ENCODE data around the gene ZNF644. TPM values are rescaled to one million over a fixed set of nuclear protein-coding genes. Genes with fewer than 3 reads are reported as not detected.

ZNF644 gene
- total RNA-seq, 1 donor from 2014 or later = 42.6 TPM

- DNase-seq (ENCODE audit: low spot score) = no peak
- intact Hi-C loops (cut with DNase I) = no loop called here
These were observed 4.5 kb upstream of the ZNF644 start for GRCh38 chr1:91026320-91026719.

- intact Hi-C loops (cut with DNase I) = loop anchor here (5.0 kb wide), 3 partner anchors 52 to 302 kb away; no protein-coding TSS in a partner anchor
These were observed 2.8 kb upstream of the ZNF644 start for GRCh38 chr1:91024481-91025119.

GRCh38 chr1:91022518-91022929 is 689 bp upstream of the ZNF644 start:
- no peak for DNase-seq (ENCODE audit: low spot score)
- intact Hi-C loops (cut with DNase I) = loop anchor here (5.0 kb wide), 3 partner anchors 50 to 300 kb away; no protein-coding TSS in a partner anchor

More at GRCh38 chr1:91024481-91025119, 2.8 kb upstream of the ZNF644 start:
- no peak for DNase-seq (ENCODE audit: low spot score)

GRCh38 chr1:91020967-91021685 is 709 bp downstream of the ZNF644 start:
- peak; percentile 85 for DNase-seq (ENCODE audit: low spot score)
- intact Hi-C loops (cut with DNase I) = loop anchor here (5.0 kb wide), 3 partner anchors 49 to 299 kb away; no protein-coding TSS in a partner anchor

- intact Hi-C loops (cut with DNase I) = loop anchor here (5.0 kb wide), 3 partner anchors 48 to 298 kb away; no protein-coding TSS in a partner anchor
- DNase-seq (ENCODE audit: low spot score) = no peak
These were observed 1.3 kb downstream of the ZNF644 start for GRCh38 chr1:91020486-91020885.

- DNase-seq (ENCODE audit: low spot score) = no peak
- intact Hi-C loops (cut with DNase I) = no loop called here
These were observed 3.8 kb downstream of the ZNF644 start for GRCh38 chr1:91018006-91018405.

- intact Hi-C loops (cut with DNase I) = no loop called here
- no peak for DNase-seq (ENCODE audit: low spot score)
These were observed 5.9 kb downstream of the ZNF644 start for GRCh38 chr1:91015794-91016550.

GRCh38 chr1:91015358-91015780 is 6.5 kb downstream of the ZNF644 start:
- no peak for DNase-seq (ENCODE audit: low spot score)
- intact Hi-C loops (cut with DNase I) = no loop called here

GRCh38 chr1:91014475-91014874 is 7.4 kb downstream of the ZNF644 start:
- intact Hi-C loops (cut with DNase I) = no loop called here
- DNase-seq (ENCODE audit: low spot score) = no peak

GRCh38 chr1:91013302-91013701 is 8.5 kb downstream of the ZNF644 start:
- intact Hi-C loops (cut with DNase I) = no loop called here
- DNase-seq (ENCODE audit: low spot score) = no peak

- intact Hi-C loops (cut with DNase I) = no loop called here
These were observed 9.6 kb downstream of the ZNF644 start for GRCh38 chr1:91012196-91012595.

GRCh38 chr1:91011726-91012125 is 10.1 kb downstream of the ZNF644 start:
- DNase-seq (ENCODE audit: low spot score) = no peak
- intact Hi-C loops (cut with DNase I) = no loop called here

More at GRCh38 chr1:91012196-91012595, 9.6 kb downstream of the ZNF644 start:
- DNase-seq (ENCODE audit: low spot score) = no peak

GRCh38 chr1:91007827-91008226 is 14.0 kb downstream of the ZNF644 start:
- no peak for DNase-seq (ENCODE audit: low spot score)
- intact Hi-C loops (cut with DNase I) = no loop called here

- intact Hi-C loops (cut with DNase I) = no loop called here
These were observed 14.7 kb downstream of the ZNF644 start for GRCh38 chr1:91007092-91007491.

GRCh38 chr1:91006113-91006908 is 15.5 kb downstream of the ZNF644 start:
- intact Hi-C loops (cut with DNase I) = no loop called here
- no peak for DNase-seq (ENCODE audit: low spot score)

More at GRCh38 chr1:91007092-91007491, 14.7 kb downstream of the ZNF644 start:
- DNase-seq (ENCODE audit: low spot score) = no peak

GRCh38 chr1:91005285-91005684 is 16.6 kb downstream of the ZNF644 start:
- intact Hi-C loops (cut with DNase I) = no loop called here
- no peak for DNase-seq (ENCODE audit: low spot score)

- DNase-seq (ENCODE audit: low spot score) = no peak
- intact Hi-C loops (cut with DNase I) = no loop called here
These were observed 17.7 kb downstream of the ZNF644 start for GRCh38 chr1:91004145-91004544.

- intact Hi-C loops (cut with DNase I) = no loop called here
- DNase-seq (ENCODE audit: low spot score) = no peak
These were observed 25.0 kb downstream of the ZNF644 start for GRCh38 chr1:90996742-90997413.
